GM21526 (cell line): ENCODE data around the gene KRT13.

Experiments
- ATAC-seq: cut with Tn5 transposase; IDR thresholded peaks from one replicate; pipeline ENCODE4 v1.9.1; 2021; ENCODE audit warnings: moderate library complexity; ENCODE audit not compliant: unreplicated experiment, low FRiP score

The KRT13 gene

GRCh38 chr17:41537990-41538389 is 32.6 kb upstream of the KRT13 start:
- no peak for ATAC-seq

GRCh38 chr17:41537614-41537954 is 32.2 kb upstream of the KRT13 start:
- no peak for ATAC-seq

- no peak for ATAC-seq
Observed at GRCh38 chr17:41536741-41537613, 31.6 kb upstream of the KRT13 start.

- no peak for ATAC-seq
Observed at GRCh38 chr17:41535764-41536481, 30.5 kb upstream of the KRT13 start.

- ATAC-seq, result no peak
Observed at GRCh38 chr17:41534899-41535546, 29.6 kb upstream of the KRT13 start.

- ATAC-seq, result no peak
Observed at GRCh38 chr17:41533613-41534012, 28.2 kb upstream of the KRT13 start.

GRCh38 chr17:41532947-41533570 is 27.6 kb upstream of the KRT13 start:
- no peak for ATAC-seq

- ATAC-seq, result no peak
Observed at GRCh38 chr17:41531993-41532392, 26.6 kb upstream of the KRT13 start.

GRCh38 chr17:41530062-41531048 is 24.9 kb upstream of the KRT13 start:
- no peak for ATAC-seq

- ATAC-seq, result no peak
Observed at GRCh38 chr17:41529491-41529915, 24.1 kb upstream of the KRT13 start.

- ATAC-seq, result no peak
Observed at GRCh38 chr17:41528959-41529353, 23.5 kb upstream of the KRT13 start.

- ATAC-seq, result no peak
Observed at GRCh38 chr17:41527063-41528023, 21.9 kb upstream of the KRT13 start.

- no peak for ATAC-seq
Observed at GRCh38 chr17:41524261-41524660, 18.8 kb upstream of the KRT13 start.

- ATAC-seq, result no peak
Observed at GRCh38 chr17:41523787-41524186, 18.4 kb upstream of the KRT13 start.

- ATAC-seq, result no peak
Observed at GRCh38 chr17:41523225-41523593, 17.8 kb upstream of the KRT13 start.

- no peak for ATAC-seq
Observed at GRCh38 chr17:41522301-41523224, 17.2 kb upstream of the KRT13 start.

GRCh38 chr17:41521574-41522261 is 16.3 kb upstream of the KRT13 start:
- no peak for ATAC-seq
